Activated CD4-positive, alpha-beta T cell treated with anti-CD3 and anti-CD28 coated beads for 36 hours (primary cell): ENCODE data around the gene CACNG6. TPM values are rescaled to one million over a fixed set of nuclear protein-coding genes. Genes with fewer than 3 reads are reported as not detected.

Experiments
- ATAC-seq: fragments of 200-7000 bp; cut with Tn5 transposase; one replicate; pipeline ENCODE4 v1.10.0; 2021; ENCODE audit warnings: mild to moderate bottlenecking, moderate library complexity
- CTCF ChIA-PET: fragments of 350-600 bp; sonication (Branson Sonifier 250); formaldehyde crosslinking; loops from one replicate; lab custom pipeline; 2021; ENCODE audit warnings: antibody characterized with exemption; lab: Charles Lee
- POLR2A ChIA-PET: fragments of 350-600 bp; sonication (Branson Sonifier 250); formaldehyde crosslinking; loops from one replicate; lab custom pipeline; 2021; ENCODE audit warnings: antibody characterized with exemption, inconsistent platforms; lab: Charles Lee
- DNase-seq: peaks from one replicate; pipeline ENCODE4 v3.0.0-alpha.2; 2020
- H3K27ac Mint-ChIP-seq: one replicate; pipeline ENCODE4 v1.8.0; 2021; ENCODE audit warnings: mixed read lengths
- H3K27me3 Mint-ChIP-seq: one replicate; pipeline ENCODE4 v1.8.0; 2021; ENCODE audit warnings: mixed read lengths
- H3K36me3 Mint-ChIP-seq: one replicate; pipeline ENCODE4 v1.8.0; 2021; ENCODE audit warnings: low read depth, mixed read lengths
- H3K4me1 Mint-ChIP-seq: one replicate; pipeline ENCODE4 v1.8.0; 2021; ENCODE audit warnings: mixed read lengths
- H3K4me3 Mint-ChIP-seq: one replicate; pipeline ENCODE4 v1.8.0; 2021; ENCODE audit warnings: mild to moderate bottlenecking, moderate library complexity, mixed read lengths
- H3K9me3 Mint-ChIP-seq: one replicate; pipeline ENCODE4 v1.8.0; 2021; ENCODE audit warnings: low read depth, mixed read lengths
- intact Hi-C, 2 experiments: fragments of 100-400 bp; cut with DNase I in 1 of 2; cut with micrococcal nuclease in 1 of 2; formaldehyde crosslinking; loops; one replicate each; pipeline versions ENCODE4 v1.14.2 to v1.15.1; 2022 to 2024; cut with DNase I, micrococcal nuclease
- total RNA-seq, 2 experiments: library from RNA; stranded (reverse); gene quantifications; one replicate each; pipeline ENCODE4 v1.2.3, GENCODE V29; 2021

CACNG6 gene
- total RNA-seq, 2 experiments from 2014 or later: not detected

DNA sequence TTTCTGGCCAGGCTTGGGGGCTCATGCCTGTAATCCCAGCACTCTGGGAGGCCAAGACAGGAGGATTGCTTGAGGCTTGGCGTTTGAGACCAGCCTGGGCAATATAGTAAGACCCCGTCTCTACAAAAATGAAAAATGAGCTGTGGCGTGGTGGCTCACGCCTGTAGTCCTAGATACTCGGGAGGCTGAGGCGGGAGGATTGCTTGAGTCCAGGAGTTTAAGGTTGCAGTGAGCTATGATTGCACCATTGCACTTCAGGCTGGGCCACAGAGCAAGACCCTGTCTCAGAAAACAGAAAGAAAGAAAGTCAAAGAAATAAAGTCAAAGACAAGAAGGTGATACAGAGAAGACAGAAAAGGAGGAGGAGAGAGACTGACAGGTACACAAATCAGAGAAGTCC is 2.5 kb upstream of the CACNG6 start:
- Mint-ChIP-seq H3K4me3 (no peak overlapping the region), H3K27ac (no peak overlapping the region), H3K9me3 (no peaks in the 10 kb centered on the region), H3K4me1 (peaks cover 5% of the 10 kb centered on the region), H3K36me3 (no peaks in the 10 kb centered on the region), H3K27me3 (peaks cover 22% of the 10 kb centered on the region)
- DNase-seq (no peak), ATAC-seq (no peak)
- intact Hi-C loops: no loop called here
- POLR2A ChIA-PET: no interaction called here
- CTCF ChIA-PET: interaction anchor here (0.5 kb wide), 1 partner anchor 37 kb away, joined by 3 read pairs; no protein-coding TSS in a partner anchor

DNA sequence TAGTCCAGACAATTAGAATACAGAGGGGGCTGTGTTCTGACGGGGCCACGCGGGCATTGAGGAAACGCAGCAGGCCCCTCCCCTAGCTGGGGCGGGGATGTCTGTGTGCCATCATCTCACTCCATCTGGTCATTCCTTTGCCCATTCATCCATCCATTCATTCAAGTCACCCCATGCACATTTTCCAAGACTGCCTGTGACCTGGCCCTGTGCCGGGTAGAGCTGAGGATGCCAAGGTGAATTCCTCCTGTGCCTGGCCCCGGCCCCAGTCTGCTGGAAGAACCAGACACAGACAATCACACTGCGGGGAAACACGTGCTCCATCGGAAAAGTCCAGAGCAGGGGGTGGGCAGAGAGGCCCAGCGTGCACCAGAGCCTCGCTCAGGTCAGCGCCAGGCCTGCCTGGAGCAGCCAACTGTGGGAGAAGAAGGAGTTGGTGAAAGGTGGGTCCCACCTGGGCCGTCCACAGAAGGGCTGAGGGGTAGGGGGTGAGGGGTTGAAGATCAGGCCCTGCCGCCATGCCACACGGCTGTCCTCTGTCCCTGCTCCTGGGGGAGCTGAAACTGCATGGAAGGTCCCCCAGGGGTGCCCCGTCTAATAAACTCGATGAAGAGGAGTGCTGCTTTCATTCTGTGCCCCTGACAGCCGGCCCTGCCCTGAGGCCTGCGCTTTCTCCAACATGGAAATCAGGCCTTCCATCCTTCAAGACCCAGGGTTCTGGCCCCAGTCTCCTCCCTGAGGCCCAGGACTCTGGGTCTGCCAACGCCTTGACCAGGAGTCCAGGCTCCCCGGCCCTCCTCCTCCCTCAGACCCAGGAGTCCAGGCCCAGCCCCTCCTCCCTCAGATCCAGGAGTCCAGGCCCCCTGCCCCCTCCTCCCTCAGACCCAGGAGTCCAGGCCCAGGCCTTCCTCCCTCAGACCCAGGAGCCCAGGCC is 1.6 kb upstream of the CACNG6 start:
- peaks cover 5% of the 10 kb centered on the region for H3K4me1 Mint-ChIP-seq
- H3K4me3 Mint-ChIP-seq: no peak overlapping the region
- H3K36me3 Mint-ChIP-seq: no peaks in the 10 kb centered on the region
- DNase-seq (no peak), ATAC-seq (no peak)
- intact Hi-C loops: no loop called here
- ChIA-PET POLR2A (no interaction called here), CTCF (interaction anchor here (0.5 kb wide), 1 partner anchor 36 kb away, joined by 3 read pairs; no protein-coding TSS in a partner anchor)
- no peaks in the 10 kb centered on the region for H3K9me3 Mint-ChIP-seq
- no peak overlapping the region for H3K27ac Mint-ChIP-seq
- peaks cover 29% of the 10 kb centered on the region for H3K27me3 Mint-ChIP-seq

DNA sequence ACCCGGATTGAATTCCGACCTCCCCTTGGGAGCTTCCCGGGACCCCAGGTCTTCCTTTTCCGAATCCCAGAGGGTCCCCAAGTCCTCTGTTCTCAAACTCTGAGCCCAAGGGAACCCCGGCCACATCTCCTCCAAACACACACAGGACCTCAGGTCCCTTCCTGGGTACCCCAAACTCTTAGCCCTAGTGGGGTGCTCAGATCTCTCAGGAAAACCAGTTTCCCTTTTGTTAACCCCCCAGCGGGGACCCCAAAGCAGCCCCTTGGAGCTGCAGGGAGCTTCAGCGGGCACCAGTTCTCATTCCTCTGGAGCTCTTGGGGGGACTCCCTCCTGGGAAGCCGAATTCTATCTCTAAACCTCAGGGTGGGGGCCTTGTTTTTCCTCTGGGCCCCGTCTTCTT is 774 bp downstream of the CACNG6 start:
- DNase-seq: no peak
- Mint-ChIP-seq H3K4me3 (no peak overlapping the region), H3K27ac (no peak overlapping the region), H3K36me3 (no peaks in the 10 kb centered on the region), H3K27me3 (peaks cover 39% of the 10 kb centered on the region), H3K4me1 (peaks cover 5% of the 10 kb centered on the region), H3K9me3 (no peaks in the 10 kb centered on the region)
- ChIA-PET CTCF (no interaction called here), POLR2A (no interaction called here)
- intact Hi-C loops: no loop called here
- ATAC-seq: no peak

DNA sequence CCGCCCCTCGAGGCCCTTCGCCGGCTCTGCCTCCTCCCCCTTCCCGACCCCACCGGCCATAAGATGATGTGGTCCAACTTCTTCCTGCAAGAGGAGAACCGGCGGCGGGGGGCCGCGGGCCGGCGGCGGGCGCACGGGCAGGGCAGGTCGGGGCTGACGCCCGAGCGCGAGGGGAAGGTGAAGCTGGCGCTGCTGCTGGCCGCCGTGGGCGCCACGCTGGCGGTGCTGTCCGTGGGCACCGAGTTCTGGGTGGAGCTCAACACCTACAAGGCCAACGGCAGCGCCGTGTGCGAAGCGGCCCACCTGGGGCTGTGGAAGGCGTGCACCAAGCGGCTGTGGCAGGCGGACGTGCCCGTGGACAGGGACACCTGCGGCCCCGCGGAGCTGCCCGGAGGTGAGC is 1.4 kb downstream of the CACNG6 start:
- H3K4me3 Mint-ChIP-seq: no peak overlapping the region
- H3K27ac Mint-ChIP-seq: no peak overlapping the region
- ChIA-PET POLR2A (no interaction called here), CTCF (interaction anchor here (0.8 kb wide), 1 partner anchor 200 kb away, joined by 4 read pairs; no protein-coding TSS in a partner anchor)
- intact Hi-C loops: no loop called here
- H3K9me3 Mint-ChIP-seq: no peaks in the 10 kb centered on the region
- H3K36me3 Mint-ChIP-seq: no peaks in the 10 kb centered on the region
- no peak for DNase-seq
- ATAC-seq: no peak
- H3K4me1 Mint-ChIP-seq: peaks cover 5% of the 10 kb centered on the region
- peaks cover 40% of the 10 kb centered on the region for H3K27me3 Mint-ChIP-seq

DNA sequence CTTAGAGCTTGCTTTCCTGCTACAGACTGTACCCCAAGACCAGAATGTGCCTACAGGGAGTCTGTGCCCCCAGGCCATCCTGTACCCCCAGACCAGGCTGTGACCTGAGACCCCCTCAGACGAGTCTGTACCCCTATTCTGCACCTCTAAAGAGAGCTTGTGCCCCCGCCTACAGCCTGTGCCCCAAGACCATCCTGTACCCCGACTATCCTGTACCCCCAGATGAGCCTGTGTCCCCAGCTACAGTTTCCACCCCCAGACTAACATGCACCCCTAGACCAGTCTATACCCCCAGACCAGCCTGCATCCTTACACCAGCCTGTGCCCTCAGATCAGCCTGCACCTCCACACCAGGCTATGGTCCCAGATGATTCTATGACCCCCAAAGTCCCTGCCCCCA is 2.0 kb downstream of the CACNG6 start:
- H3K27ac Mint-ChIP-seq: no peak overlapping the region
- ChIA-PET POLR2A (no interaction called here), CTCF (interaction anchor here (0.8 kb wide), 1 partner anchor 200 kb away, joined by 4 read pairs; no protein-coding TSS in a partner anchor)
- DNase-seq (no peak), ATAC-seq (no peak)
- H3K9me3 Mint-ChIP-seq: no peaks in the 10 kb centered on the region
- peaks cover 5% of the 10 kb centered on the region for H3K4me1 Mint-ChIP-seq
- no peaks in the 10 kb centered on the region for H3K36me3 Mint-ChIP-seq
- intact Hi-C loops: no loop called here
- H3K4me3 Mint-ChIP-seq: no peak overlapping the region
- H3K27me3 Mint-ChIP-seq: peaks cover 40% of the 10 kb centered on the region

DNA sequence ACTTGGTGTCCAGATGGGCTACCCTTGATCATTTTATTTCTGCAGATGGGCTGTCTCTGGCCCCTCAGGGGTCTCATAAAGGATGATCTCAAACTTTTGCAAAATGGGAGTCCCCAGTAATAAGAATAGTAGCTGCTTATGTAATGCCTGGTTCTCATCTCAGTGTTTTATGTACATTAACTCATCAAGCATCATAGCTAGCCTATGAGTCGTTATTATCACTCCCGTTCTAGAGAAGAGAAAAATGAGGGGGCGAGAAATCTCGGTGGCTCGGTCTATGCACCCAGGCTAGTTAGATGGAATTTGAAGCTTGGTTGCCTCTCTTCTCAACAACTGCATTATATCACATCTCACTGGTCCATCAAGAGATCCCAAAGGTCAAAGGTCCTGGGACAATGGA is 3.4 kb downstream of the CACNG6 start:
- no peak for ATAC-seq
- ChIA-PET CTCF (interaction anchor here (0.6 kb wide), 1 partner anchor 221 kb away, joined by 3 read pairs; no protein-coding TSS in a partner anchor), POLR2A (no interaction called here)
- no peaks in the 10 kb centered on the region for H3K9me3 Mint-ChIP-seq
- peaks cover 5% of the 10 kb centered on the region for H3K4me1 Mint-ChIP-seq
- DNase-seq: no peak
- H3K27me3 Mint-ChIP-seq: peaks cover 44% of the 10 kb centered on the region
- intact Hi-C loops: no loop called here
- no peak overlapping the region for H3K4me3 Mint-ChIP-seq
- H3K27ac Mint-ChIP-seq: no peak overlapping the region
- no peaks in the 10 kb centered on the region for H3K36me3 Mint-ChIP-seq

DNA sequence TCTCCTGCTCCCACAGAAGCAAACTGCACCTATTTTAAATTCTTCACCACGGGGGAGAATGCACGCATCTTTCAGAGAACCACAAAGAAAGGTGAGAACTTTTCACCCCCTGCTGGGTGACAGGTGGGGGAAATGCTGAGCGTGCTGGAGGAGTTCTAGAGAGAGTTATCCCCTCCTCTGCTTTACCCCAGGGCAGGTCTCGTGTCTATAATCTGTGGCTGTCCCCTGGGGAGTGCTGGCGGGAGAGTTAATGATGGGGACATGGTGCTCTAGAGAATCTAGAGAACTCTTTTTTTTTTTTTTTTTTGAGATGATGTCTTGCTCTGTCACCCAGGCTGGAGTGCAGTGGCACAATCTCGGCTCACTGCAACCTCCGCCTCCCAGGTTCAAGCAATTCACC is 6.8 kb downstream of the CACNG6 start:
- Mint-ChIP-seq H3K9me3 (no peaks in the 10 kb centered on the region), H3K27me3 (peaks cover 49% of the 10 kb centered on the region), H3K36me3 (no peaks in the 10 kb centered on the region), H3K4me3 (no peak overlapping the region), H3K4me1 (no peaks in the 10 kb centered on the region), H3K27ac (no peak overlapping the region)
- intact Hi-C loops: no loop called here
- ATAC-seq (no peak), DNase-seq (no peak)
- ChIA-PET CTCF (no interaction called here), POLR2A (no interaction called here)

DNA sequence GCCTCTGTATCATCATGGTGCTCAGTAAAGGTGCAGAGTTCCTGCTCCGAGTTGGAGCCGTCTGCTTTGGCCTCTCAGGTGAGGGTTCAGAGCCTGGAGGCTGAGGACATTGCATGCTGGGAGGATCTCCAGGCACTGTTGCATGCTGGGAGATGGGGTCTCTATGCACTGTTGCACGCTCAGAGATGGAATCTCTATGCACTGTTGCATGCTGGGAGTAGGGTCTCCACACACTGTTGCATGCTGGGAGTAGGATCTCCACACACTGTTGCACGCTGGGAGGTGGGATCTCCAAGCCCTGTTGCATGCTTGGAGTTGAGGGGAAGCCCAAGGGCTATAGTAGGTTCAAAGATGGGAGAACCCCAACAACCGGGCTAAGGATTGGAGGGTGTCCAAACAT is 8.3 kb downstream of the CACNG6 start:
- no peak for DNase-seq
- Mint-ChIP-seq H3K9me3 (no peaks in the 10 kb centered on the region), H3K4me1 (no peaks in the 10 kb centered on the region), H3K27me3 (peaks cover 37% of the 10 kb centered on the region), H3K27ac (no peak overlapping the region), H3K36me3 (no peaks in the 10 kb centered on the region), H3K4me3 (no peak overlapping the region)
- POLR2A ChIA-PET: no interaction called here
- intact Hi-C loops: no loop called here
- ATAC-seq: no peak
- CTCF ChIA-PET: no interaction called here

DNA sequence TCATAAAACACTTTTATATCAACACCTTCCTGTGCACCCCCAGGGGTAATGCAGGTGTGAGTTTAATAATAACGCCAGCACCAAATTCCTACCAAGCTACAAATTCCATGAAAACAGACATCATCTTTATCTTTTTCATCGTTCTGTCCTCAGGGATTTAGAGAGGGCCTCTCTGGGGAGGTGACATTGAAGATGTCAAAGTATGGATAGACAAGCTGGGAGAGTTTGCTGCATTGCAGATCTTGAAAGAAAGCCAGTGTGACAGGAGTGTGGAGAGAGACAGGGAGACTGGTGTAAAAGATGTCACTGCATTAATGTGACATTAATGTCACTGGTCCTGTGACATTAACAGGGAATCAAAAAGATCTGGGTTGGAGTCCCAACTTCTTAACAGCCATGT is 10.1 kb downstream of the CACNG6 start:
- no peak overlapping the region for H3K4me3 Mint-ChIP-seq
- H3K4me1 Mint-ChIP-seq: no peaks in the 10 kb centered on the region
- H3K27ac Mint-ChIP-seq: no peak overlapping the region
- no peak for DNase-seq
- H3K36me3 Mint-ChIP-seq: no peaks in the 10 kb centered on the region
- intact Hi-C loops: no loop called here
- H3K9me3 Mint-ChIP-seq: no peaks in the 10 kb centered on the region
- CTCF ChIA-PET: no interaction called here
- peaks cover 28% of the 10 kb centered on the region for H3K27me3 Mint-ChIP-seq
- POLR2A ChIA-PET: no interaction called here
- ATAC-seq: no peak

DNA sequence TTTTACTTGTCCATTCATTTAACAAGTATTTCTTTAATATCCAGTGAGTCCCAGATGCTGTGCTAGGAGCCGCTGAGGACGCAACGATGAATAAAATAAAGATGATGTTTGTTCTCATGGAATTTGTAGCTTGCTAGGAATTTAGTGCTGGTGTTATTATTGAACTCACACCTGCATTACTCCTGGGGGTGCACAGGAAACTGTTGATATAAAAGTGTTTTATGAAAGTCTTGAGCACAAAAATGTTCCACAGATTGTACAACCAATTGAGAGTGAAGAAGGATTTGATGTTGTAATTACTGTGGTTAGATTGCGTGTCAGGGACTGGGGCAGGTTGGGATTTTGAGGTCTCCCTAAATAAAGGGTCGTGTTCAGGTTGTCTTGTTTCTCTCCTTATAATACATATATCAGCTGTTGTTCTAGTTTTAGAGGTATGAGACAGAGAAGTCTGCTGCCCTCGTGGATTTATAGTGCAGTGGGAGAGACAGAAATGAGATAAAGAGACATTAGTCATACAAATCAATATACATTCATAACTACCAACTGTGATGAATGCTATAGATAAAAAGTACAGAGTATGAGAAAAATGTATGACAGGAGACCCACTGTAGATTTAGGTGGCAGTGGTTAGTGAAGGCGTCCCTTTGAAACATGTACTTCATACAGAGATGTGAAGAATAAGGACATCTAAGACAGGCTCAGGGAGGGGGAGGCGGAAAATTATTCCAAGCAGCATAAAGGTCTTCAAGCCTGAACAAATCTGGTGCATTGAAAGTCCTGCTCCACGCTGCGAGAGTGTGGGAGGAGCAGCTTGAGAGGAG is 11.3 kb downstream of the CACNG6 start:
- CTCF ChIA-PET: no interaction called here
- H3K4me1 Mint-ChIP-seq: no peaks in the 10 kb centered on the region

DNA sequence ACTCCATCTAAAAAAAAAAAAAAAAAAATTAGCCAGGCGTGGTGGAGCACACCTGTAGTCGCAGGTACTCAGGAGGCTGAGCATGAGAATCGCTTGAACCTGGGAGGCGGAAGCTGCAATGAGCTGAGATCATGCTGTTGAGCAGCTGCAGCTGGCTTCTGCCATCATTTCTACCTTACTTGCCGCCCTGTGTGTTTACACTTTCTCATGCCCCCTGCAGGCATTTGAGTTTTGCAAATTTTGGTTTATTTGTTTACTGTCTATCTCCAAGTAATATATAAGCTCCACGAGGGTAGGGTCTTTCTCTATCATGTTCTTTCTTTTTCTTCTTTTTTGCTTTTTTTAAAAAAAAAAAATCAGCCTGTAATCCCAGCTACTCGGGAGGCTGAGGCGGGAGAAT is 18.0 kb downstream of the CACNG6 start:
- ChIA-PET CTCF (interaction anchor here (1.0 kb wide), 1 partner anchor 18 kb away, joined by 3 read pairs; no protein-coding TSS in a partner anchor), POLR2A (no interaction called here)
- ATAC-seq: no peak
- Mint-ChIP-seq H3K4me3 (no peak overlapping the region), H3K27ac (no peak overlapping the region), H3K27me3 (peaks cover 15% of the 10 kb centered on the region), H3K9me3 (no peaks in the 10 kb centered on the region), H3K4me1 (no peaks in the 10 kb centered on the region), H3K36me3 (no peaks in the 10 kb centered on the region)
- no peak for DNase-seq
- intact Hi-C loops: no loop called here

More for the DNA sequence above, 11.3 kb downstream of the CACNG6 start:
- H3K27me3 Mint-ChIP-seq: peaks cover 26% of the 10 kb centered on the region
- intact Hi-C loops: no loop called here
- no peak overlapping the region for H3K27ac Mint-ChIP-seq
- no peaks in the 10 kb centered on the region for H3K9me3 Mint-ChIP-seq
- POLR2A ChIA-PET: no interaction called here
- ATAC-seq (no peak), DNase-seq (no peak)
- H3K36me3 Mint-ChIP-seq: no peaks in the 10 kb centered on the region
- H3K4me3 Mint-ChIP-seq: no peak overlapping the region
